CD4-positive, alpha-beta T cell (primary cell): Measurements from ENCODE around the gene LYAR. TPM values are rescaled to one million over a fixed set of nuclear protein-coding genes. Genes with fewer than 3 reads are reported as not detected.

Source experiments
- ATAC-seq: fragments of 200-7000 bp; cut with Tn5 transposase; one replicate; pipeline ENCODE4 v1.10.0; 2022; ENCODE audit warnings: mild to moderate bottlenecking; ENCODE audit not compliant: poor library complexity
- CTCF ChIA-PET: fragments of 350-600 bp; sonication (Branson Sonifier 250); formaldehyde crosslinking; loops from one replicate; lab custom pipeline; 2021; ENCODE audit warnings: antibody characterized with exemption, inconsistent platforms; lab: Charles Lee
- POLR2A ChIA-PET: fragments of 350-600 bp; sonication (Branson Sonifier 250); formaldehyde crosslinking; loops from one replicate; lab custom pipeline; 2021; ENCODE audit warnings: antibody characterized with exemption, inconsistent platforms; lab: Charles Lee
- DNase-seq, 14 experiments: peaks; one replicate each; pipeline ENCODE4 v3.0.0-alpha.2; 2013 to 2020; ENCODE audit warnings: mixed read lengths in 2 of 14
- H3K27ac ChIP-seq, 2 donors: one replicate each; pipeline versions ENCODE4 v1.5.1 to v1.7.0; 2013; ENCODE audit warnings: low read length in 2 of 2, low read depth in 1 of 2, mild to moderate bottlenecking in 1 of 2
- H3K27me3 ChIP-seq, 2 experiments: 1 replicate in 1 of 2; 2 replicates in 1 of 2; pipeline versions ENCODE4 v1.6.1 to v1.7.0; 2013; ENCODE audit warnings: low read length in 2 of 2, control low read depth in 1 of 2, mild to moderate bottlenecking in 1 of 2, moderate library complexity in 1 of 2; ENCODE audit not compliant: insufficient read depth in 2 of 2, control insufficient read depth in 1 of 2
- H3K36me3 ChIP-seq: one replicate; pipeline ENCODE4 v1.6.1; 2013; ENCODE audit warnings: low read length, control low read depth; ENCODE audit not compliant: insufficient read depth
- H3K4me1 ChIP-seq: one replicate; pipeline ENCODE4 v1.6.1; 2013; ENCODE audit warnings: low read length, control low read depth; ENCODE audit not compliant: insufficient read depth
- H3K4me3 ChIP-seq: one replicate; pipeline ENCODE4 v1.5.1; 2013; ENCODE audit warnings: mild to moderate bottlenecking, low read length, moderate library complexity
- H3K9me3 ChIP-seq, 2 experiments: 1 replicate in 1 of 2; 2 replicates in 1 of 2; pipeline versions ENCODE4 v1.6.1 to v1.7.0; 2013; ENCODE audit warnings: low read length in 2 of 2, mild to moderate bottlenecking in 2 of 2, control low read depth in 1 of 2, moderate library complexity in 1 of 2; ENCODE audit not compliant: control insufficient read depth in 1 of 2, insufficient read depth in 1 of 2
- H3K27ac Mint-ChIP-seq: one replicate; pipeline ENCODE4 v1.8.0; 2020; ENCODE audit warnings: mixed read lengths
- H3K27me3 Mint-ChIP-seq: one replicate; pipeline ENCODE4 v1.8.0; 2021; ENCODE audit warnings: mixed read lengths
- H3K36me3 Mint-ChIP-seq: one replicate; pipeline ENCODE4 v1.8.0; 2021; ENCODE audit warnings: low read depth, mixed read lengths
- H3K4me1 Mint-ChIP-seq: one replicate; pipeline ENCODE4 v1.8.0; 2021; ENCODE audit warnings: low read depth, mixed read lengths
- H3K4me3 Mint-ChIP-seq: one replicate; pipeline ENCODE4 v1.8.0; 2020; ENCODE audit warnings: mild to moderate bottlenecking, mixed read lengths
- H3K9me3 Mint-ChIP-seq: one replicate; pipeline ENCODE4 v1.8.0; 2020; ENCODE audit warnings: mixed read lengths
- CTCF ChIP-seq: fragments of 200-600 bp; IDR thresholded peaks from one replicate; pipeline ENCODE4 v1.8.0; 2022; ENCODE audit warnings: antibody characterized with exemption, mild to moderate bottlenecking
- intact Hi-C, 2 experiments: fragments of 100-400 bp; cut with DNase I in 1 of 2; cut with micrococcal nuclease in 1 of 2; formaldehyde crosslinking; loops; one replicate each; pipeline versions ENCODE4 v1.15.1 to v1.9.0; 2023 to 2025; cut with DNase I, micrococcal nuclease
- total RNA-seq, 174 experiments: library from RNA in 2 of 174; stranded (reverse) in 2 of 174; gene quantifications; one replicate each; pipeline ENCODE4 v1.2.3 and lab custom pipeline; 2021 to 2026

The LYAR gene
- total RNA-seq, 2 experiments from 2014 or later = 13.8 to 13.9 TPM

GRCh38 chr4:4281787-4282186, 8.2 kb downstream of the LYAR start:
- Histone ChIP-seq H3K36me3 (peaks cover 77% of the 10 kb centered on the region), H3K27ac (no peak overlapping the region), H3K4me3 (no peak overlapping the region), H3K4me1 (peaks cover 3% of the 10 kb centered on the region), H3K27me3 (no peaks in the 10 kb centered on the region), H3K9me3 (no peaks in the 10 kb centered on the region)
- peaks cover 12% of the 10 kb centered on the region for H3K4me1 Mint-ChIP-seq
- intact Hi-C loops = no loop called here
- no peak overlapping the region for H3K27ac Mint-ChIP-seq
- CTCF ChIA-PET = no interaction called here
- POLR2A ChIA-PET = no interaction called here
- no peaks in the 10 kb centered on the region for H3K9me3 Mint-ChIP-seq
- DNase-seq = peak in 1 of 14 experiments; percentile 19
- peaks cover 83% of the 10 kb centered on the region for H3K36me3 Mint-ChIP-seq
- H3K27me3 Mint-ChIP-seq = no peaks in the 10 kb centered on the region
- H3K4me3 Mint-ChIP-seq = no peak overlapping the region
- no peak for ATAC-seq
- no peak for TF ChIP-seq CTCF

- Histone ChIP-seq H3K4me1 (peaks cover 4% of the 10 kb centered on the region), H3K27me3 (no peaks in the 10 kb centered on the region), H3K9me3 (no peaks in the 10 kb centered on the region), H3K4me3 (no peak overlapping the region), H3K36me3 (peaks cover 83% of the 10 kb centered on the region), H3K27ac (no peak overlapping the region)
- H3K27me3 Mint-ChIP-seq = no peaks in the 10 kb centered on the region
- no peak for DNase-seq
- no peak for TF ChIP-seq CTCF
- peaks cover 84% of the 10 kb centered on the region for H3K36me3 Mint-ChIP-seq
- H3K4me1 Mint-ChIP-seq = no peaks in the 10 kb centered on the region
- ChIA-PET CTCF (no interaction called here), POLR2A (no interaction called here)
- no peak for ATAC-seq
- H3K27ac Mint-ChIP-seq = no peak overlapping the region
- H3K4me3 Mint-ChIP-seq = no peak overlapping the region
- intact Hi-C loops = no loop called here
- H3K9me3 Mint-ChIP-seq = no peaks in the 10 kb centered on the region
These were observed 12.4 kb downstream of the LYAR start for GRCh38 chr4:4277531-4277930.

GRCh38 chr4:4274226-4274625, 15.7 kb downstream of the LYAR start:
- peaks cover 26% of the 10 kb centered on the region for H3K4me1 ChIP-seq
- H3K9me3 ChIP-seq = no peaks in the 10 kb centered on the region
- H3K4me3 Mint-ChIP-seq = no peak overlapping the region
- peaks cover 84% of the 10 kb centered on the region for H3K36me3 Mint-ChIP-seq
- CTCF ChIA-PET = no interaction called here
- H3K27ac Mint-ChIP-seq = no peak overlapping the region
- H3K4me1 Mint-ChIP-seq = peaks cover 7% of the 10 kb centered on the region
- no peak overlapping the region for H3K27ac ChIP-seq
- POLR2A ChIA-PET = interaction anchor here (0.6 kb wide), 1 partner anchor 26 kb away, joined by 3 read pairs; no protein-coding TSS in a partner anchor
- H3K27me3 ChIP-seq = no peaks in the 10 kb centered on the region
- intact Hi-C loops = no loop called here
- H3K4me3 ChIP-seq = no peak overlapping the region
- no peak for ATAC-seq
- peaks cover 70% of the 10 kb centered on the region for H3K36me3 ChIP-seq
- no peak for TF ChIP-seq CTCF
- H3K27me3 Mint-ChIP-seq = no peaks in the 10 kb centered on the region
- no peak for DNase-seq
- H3K9me3 Mint-ChIP-seq = no peaks in the 10 kb centered on the region
